Activated T-helper 2 cell treated with anti-CD3 and anti-CD28 coated beads, Interferon-gamma antibody, Interleukin-2, Interleukin-4, amounts not matched to agents 10 μg/mL and 5 μg/mL and 100 μg/mL, durations not matched to agents 14 hours and 24 hours and 36 hours (primary cell): ENCODE measurements around the gene SERPINH1. TPM values are rescaled to one million over a fixed set of nuclear protein-coding genes. Genes with fewer than 3 reads are reported as not detected.
A peak's percentile ranks its signal among the peaks of the same experiment; 100 is the strongest.

Experiments used
- DNase-seq: peaks from one replicate; pipeline ENCODE4 v3.0.0; 2021; ENCODE audit warnings: low spot score
- H3K27ac Mint-ChIP-seq: one replicate; pipeline ENCODE4 v1.8.0; 2021; ENCODE audit warnings: mixed read lengths
- H3K27me3 Mint-ChIP-seq: one replicate; pipeline ENCODE4 v1.8.0; 2021; ENCODE audit warnings: low read depth, mixed read lengths
- H3K36me3 Mint-ChIP-seq: one replicate; pipeline ENCODE4 v1.8.0; 2021; ENCODE audit warnings: low read depth, mixed read lengths
- H3K4me1 Mint-ChIP-seq: one replicate; pipeline ENCODE4 v1.8.0; 2021; ENCODE audit warnings: low read depth, mixed read lengths
- H3K4me3 Mint-ChIP-seq: one replicate; pipeline ENCODE4 v1.8.0; 2021; ENCODE audit warnings: low read depth, mild to moderate bottlenecking, moderate library complexity, mixed read lengths
- H3K9me3 Mint-ChIP-seq: one replicate; pipeline ENCODE4 v1.8.0; 2021; ENCODE audit warnings: mixed read lengths
- intact Hi-C: fragments of 100-400 bp; cut with micrococcal nuclease; formaldehyde crosslinking; loops from one replicate; pipeline ENCODE4 v1.15.1; 2023
- total RNA-seq: library from RNA; stranded (reverse); gene quantifications from 2 replicates; pipeline ENCODE4 v1.2.3, GENCODE V29; 2022

The SERPINH1 gene
- total RNA-seq, 1 donor from 2014 or later: 23.8 TPM

GRCh38 chr11:75524665-75525432 is 37.2 kb upstream of the SERPINH1 start:
- intact Hi-C loops: no loop called here
- Mint-ChIP-seq H3K4me1 (peaks cover 17% of the 10 kb centered on the region), H3K4me3 (peak overlapping the region; percentile 74), H3K9me3 (no peaks in the 10 kb centered on the region), H3K27ac (no peak overlapping the region), H3K36me3 (no peaks in the 10 kb centered on the region), H3K27me3 (peaks cover 11% of the 10 kb centered on the region)
- no peak for DNase-seq

- Mint-ChIP-seq H3K4me1 (peaks cover 17% of the 10 kb centered on the region), H3K9me3 (no peaks in the 10 kb centered on the region), H3K4me3 (peak within 1 kb of the TSS; percentile 78), H3K36me3 (no peaks in the 10 kb centered on the region), H3K27me3 (peaks cover 11% of the 10 kb centered on the region), H3K27ac (peak within 1 kb of the TSS; percentile 19)
- intact Hi-C loops: no loop called here
- DNase-seq: peak; percentile 90
Measured at GRCh38 chr11:75525433-75526191, 36.4 kb upstream of the SERPINH1 start, which contains the start of gene GDPD5. TSS of gene GDPD5 (minus strand) at chr11:75525941. CDS start at chr11:75477735, 48,206 bp downstream.

- H3K9me3 Mint-ChIP-seq: no peaks in the 10 kb centered on the region
- peak overlapping the region; percentile 19 for H3K27ac Mint-ChIP-seq
- H3K4me1 Mint-ChIP-seq: peaks cover 17% of the 10 kb centered on the region
- intact Hi-C loops: no loop called here
- peak overlapping the region; percentile 78 for H3K4me3 Mint-ChIP-seq
- no peak for DNase-seq
- H3K36me3 Mint-ChIP-seq: no peaks in the 10 kb centered on the region
- H3K27me3 Mint-ChIP-seq: peaks cover 11% of the 10 kb centered on the region
Measured at GRCh38 chr11:75526192-75526541, 35.9 kb upstream of the SERPINH1 start.

GRCh38 chr11:75527130-75527529 is 34.9 kb upstream of the SERPINH1 start:
- H3K4me3 Mint-ChIP-seq: peak overlapping the region; percentile 78
- intact Hi-C loops: no loop called here
- peaks cover 11% of the 10 kb centered on the region for H3K27me3 Mint-ChIP-seq
- H3K4me1 Mint-ChIP-seq: peaks cover 24% of the 10 kb centered on the region
- no peaks in the 10 kb centered on the region for H3K9me3 Mint-ChIP-seq
- DNase-seq: no peak
- no peaks in the 10 kb centered on the region for H3K36me3 Mint-ChIP-seq
- no peak overlapping the region for H3K27ac Mint-ChIP-seq

- intact Hi-C loops: no loop called here
- peaks cover 11% of the 10 kb centered on the region for H3K27me3 Mint-ChIP-seq
Measured at GRCh38 chr11:75527938-75528735, 33.9 kb upstream of the SERPINH1 start.

GRCh38 chr11:75530577-75530976 is 31.5 kb upstream of the SERPINH1 start:
- Mint-ChIP-seq H3K9me3 (no peaks in the 10 kb centered on the region), H3K4me3 (no peak overlapping the region), H3K4me1 (peaks cover 17% of the 10 kb centered on the region), H3K36me3 (no peaks in the 10 kb centered on the region), H3K27me3 (no peaks in the 10 kb centered on the region), H3K27ac (no peak overlapping the region)
- DNase-seq: no peak
- intact Hi-C loops: loop anchor here (10.0 kb wide), 2 partner anchors 256 to 386 kb away; no protein-coding TSS in a partner anchor

More at GRCh38 chr11:75527938-75528735, 33.9 kb upstream of the SERPINH1 start:
- Mint-ChIP-seq H3K4me3 (peak overlapping the region; percentile 28), H3K9me3 (no peaks in the 10 kb centered on the region), H3K27ac (no peak overlapping the region), H3K36me3 (no peaks in the 10 kb centered on the region), H3K4me1 (peaks cover 26% of the 10 kb centered on the region)
- DNase-seq: no peak

- intact Hi-C loops: loop anchor here (10.0 kb wide), 2 partner anchors 257 to 387 kb away; no protein-coding TSS in a partner anchor
- Mint-ChIP-seq H3K4me1 (peaks cover 18% of the 10 kb centered on the region), H3K36me3 (no peaks in the 10 kb centered on the region), H3K27ac (no peak overlapping the region), H3K9me3 (no peaks in the 10 kb centered on the region), H3K4me3 (no peak overlapping the region), H3K27me3 (no peaks in the 10 kb centered on the region)
- no peak for DNase-seq
Measured at GRCh38 chr11:75531325-75531724, 30.7 kb upstream of the SERPINH1 start.

- intact Hi-C loops: loop anchor here (1.0 to 10.0 kb wide), 4 partner anchors 87 to 388 kb away; no protein-coding TSS in a partner anchor
- DNase-seq: peak; percentile 72
- Mint-ChIP-seq H3K4me3 (no peak overlapping the region), H3K36me3 (no peaks in the 10 kb centered on the region), H3K27ac (no peak overlapping the region), H3K27me3 (no peaks in the 10 kb centered on the region), H3K4me1 (peaks cover 28% of the 10 kb centered on the region), H3K9me3 (no peaks in the 10 kb centered on the region)
Measured at GRCh38 chr11:75532200-75533048, 29.6 kb upstream of the SERPINH1 start.

- H3K36me3 Mint-ChIP-seq: no peaks in the 10 kb centered on the region
- DNase-seq: no peak
- intact Hi-C loops: loop anchor here (10.0 kb wide), 2 partner anchors 259 to 389 kb away; no protein-coding TSS in a partner anchor
- no peak overlapping the region for H3K4me3 Mint-ChIP-seq
- no peaks in the 10 kb centered on the region for H3K27me3 Mint-ChIP-seq
- peaks cover 40% of the 10 kb centered on the region for H3K4me1 Mint-ChIP-seq
- no peaks in the 10 kb centered on the region for H3K9me3 Mint-ChIP-seq
- H3K27ac Mint-ChIP-seq: no peak overlapping the region
Measured at GRCh38 chr11:75533896-75534258, 28.2 kb upstream of the SERPINH1 start.

GRCh38 chr11:75534259-75535069 is 27.6 kb upstream of the SERPINH1 start:
- no peak for DNase-seq
- Mint-ChIP-seq H3K4me1 (peaks cover 44% of the 10 kb centered on the region), H3K4me3 (no peak overlapping the region), H3K27me3 (no peaks in the 10 kb centered on the region), H3K36me3 (no peaks in the 10 kb centered on the region), H3K9me3 (no peaks in the 10 kb centered on the region), H3K27ac (no peak overlapping the region)
- intact Hi-C loops: loop anchor here (10.0 kb wide), 2 partner anchors 260 to 390 kb away; no protein-coding TSS in a partner anchor

GRCh38 chr11:75535071-75535470 is 27.0 kb upstream of the SERPINH1 start:
- H3K36me3 Mint-ChIP-seq: no peaks in the 10 kb centered on the region
- no peaks in the 10 kb centered on the region for H3K27me3 Mint-ChIP-seq
- H3K4me1 Mint-ChIP-seq: peaks cover 44% of the 10 kb centered on the region
- H3K9me3 Mint-ChIP-seq: no peaks in the 10 kb centered on the region
- intact Hi-C loops: loop anchor here (10.0 kb wide), 2 partner anchors 260 to 390 kb away; no protein-coding TSS in a partner anchor
- H3K27ac Mint-ChIP-seq: no peak overlapping the region
- H3K4me3 Mint-ChIP-seq: no peak overlapping the region
- DNase-seq: no peak
